GM10248 (cell line): ENCODE data around the gene PCDH9.

Experiments used
- CTCF ChIA-PET: fragments of 300-600 bp; sonication (Branson Sonifier 250); formaldehyde crosslinking; extraction: SDS; loops from one replicate; lab custom pipeline; 2021; ENCODE audit warnings: antibody characterized with exemption; lab: Yijun Ruan, JAX
- POLR2A ChIA-PET: fragments of 350-650 bp; sonication (Branson Sonifier 250); formaldehyde crosslinking; extraction: SDS; loops from one replicate; lab custom pipeline; 2020; ENCODE audit warnings: antibody characterized with exemption; lab: Yijun Ruan, JAX
- DNase-seq: peaks from one replicate; pipeline ENCODE4 v3.0.0; 2012; ENCODE audit errors: extremely low spot score
- CTCF ChIP-seq: IDR thresholded peaks from 2 replicates; pipeline ENCODE4 v1.5.1; 2012; ENCODE audit warnings: mild to moderate bottlenecking, low read depth; ENCODE audit errors: extremely low read depth, missing control alignments, control extremely low read depth

PCDH9 gene

GRCh38 chr13:67146523-67147130 is 83.5 kb downstream of the PCDH9 start:
- no peak for DNase-seq
- CTCF ChIA-PET, result no interaction called here
- no peak for TF ChIP-seq CTCF
- POLR2A ChIA-PET, result no interaction called here

GRCh38 chr13:67145950-67146349 is 84.2 kb downstream of the PCDH9 start:
- ChIA-PET POLR2A (no interaction called here), CTCF (no interaction called here)
- TF ChIP-seq CTCF, result no peak
- no peak for DNase-seq

- no peak for TF ChIP-seq CTCF
- DNase-seq, result no peak
- POLR2A ChIA-PET, result no interaction called here
- CTCF ChIA-PET, result interaction anchor here (1.2 kb wide), 1 partner anchor 25 kb away, joined by 3 read pairs; no protein-coding TSS in a partner anchor
Observed at GRCh38 chr13:67143544-67144115, 86.5 kb downstream of the PCDH9 start.

GRCh38 chr13:67140006-67140405 is 90.1 kb downstream of the PCDH9 start:
- DNase-seq, result no peak
- TF ChIP-seq CTCF, result no peak
- ChIA-PET POLR2A (no interaction called here), CTCF (no interaction called here)

GRCh38 chr13:67139551-67139950 is 90.6 kb downstream of the PCDH9 start:
- ChIA-PET CTCF (no interaction called here), POLR2A (no interaction called here)
- no peak for TF ChIP-seq CTCF
- no peak for DNase-seq

GRCh38 chr13:67138970-67139369 is 91.2 kb downstream of the PCDH9 start:
- ChIA-PET CTCF (no interaction called here), POLR2A (no interaction called here)
- no peak for DNase-seq
- TF ChIP-seq CTCF, result no peak
